ENCODE data around the gene PIH1D2. TPM values are rescaled to one million over a fixed set of nuclear protein-coding genes. Genes with fewer than 3 reads are reported as not detected.

PIH1D2 gene
- total and polyA plus RNA-seq, 2 donors (not counting 3 experiments of a cell fraction or from before 2014, with no cell fraction given), result 0.51 to 1.3 TPM

- dilution Hi-C loops (cut with MboI; ENCODE audit: extremely low pct_ligation_motif_present, low sequenced_read_pairs), result no loop called here
- POLR2A ChIA-PET, result no interaction called here
- no peak overlapping the region for H3K9ac ChIP-seq (replicated peaks; ENCODE audit: extremely low read depth, insufficient read depth, low read length)
Observed at GRCh38 chr11:112114460-112114859, 40.6 kb upstream of the PIH1D2 start.

More at GRCh38 chr11:112114460-112114859, 40.6 kb upstream of the PIH1D2 start:
- H3K79me2 ChIP-seq (ENCODE audit: control insufficient read depth, insufficient read depth, low read length), result no peaks in the 10 kb centered on the region
- FAIRE-seq (no peak), DNase-seq (ENCODE audit: low read depth, low spot score) (no peak)
- CTCF ChIA-PET, result interaction anchor here (0.5 to 6.6 kb wide), 29 partner anchors 8 to 1175 kb away, joined by 3 to 150 read pairs (median 5); partner anchors contain the start of genes BCO2, IL18, SDHD and TIMM8B
- no peaks in the 10 kb centered on the region for H3K36me3 ChIP-seq (ENCODE audit: control insufficient read depth in 2 of 2, extremely low read depth in 1 of 2, insufficient read depth in 2 of 2, low read length in 2 of 2)
- no peak overlapping the region for H2AFZ ChIP-seq (ENCODE audit: low read depth, low read length)
- no peak overlapping the region for H3K27ac ChIP-seq (ENCODE audit: insufficient read depth, low read depth, low read length)
- H4K20me1 ChIP-seq (replicated peaks; ENCODE audit: control insufficient read depth, extremely low read depth, insufficient read depth, low read length), result no peaks in the 10 kb centered on the region
- H3K27me3 ChIP-seq (ENCODE audit: control insufficient read depth in 2 of 2, insufficient read depth in 2 of 2, low read length in 2 of 2), result no peaks in the 10 kb centered on the region
- H3K4me2 ChIP-seq (ENCODE audit: insufficient read depth, low read length), result no peak overlapping the region
- peaks cover 3% of the 10 kb centered on the region for H3K4me1 ChIP-seq (ENCODE audit: control insufficient read depth, extremely low read depth, insufficient read depth, low read length)
- intact Hi-C loops (cut with micrococcal nuclease), result no loop called here
- TF ChIP-seq POLR2AphosphoS5 (IDR thresholded peaks at IDR 0.05; ENCODE audit: insufficient read depth, low read depth, low read length) (no peak), FOS (IDR thresholded peaks at IDR 0.05; ENCODE audit: borderline replicate concordance, insufficient read depth, low read length) (no peak), EZH2 (IDR thresholded peaks at IDR 0.05; ENCODE audit: borderline replicate concordance, low read depth, low read length, severe bottlenecking) (no peak), GATA2 (IDR thresholded peaks at IDR 0.05; ENCODE audit: insufficient read depth, insufficient read length, low read depth, low read length) (no peak), POLR2A (IDR thresholded peaks at IDR 0.05; ENCODE audit: low read depth, low read length) (no peak), MAX (IDR thresholded peaks at IDR 0.05; ENCODE audit: insufficient read depth, insufficient read length) (no peak), MYC (IDR thresholded peaks at IDR 0.05; ENCODE audit: low read depth, low read length) (no peak), JUN (IDR thresholded peaks at IDR 0.05; ENCODE audit: borderline replicate concordance, insufficient read depth, insufficient read length, low read depth) (no peak)
- TF ChIP-seq, protein P1, sequence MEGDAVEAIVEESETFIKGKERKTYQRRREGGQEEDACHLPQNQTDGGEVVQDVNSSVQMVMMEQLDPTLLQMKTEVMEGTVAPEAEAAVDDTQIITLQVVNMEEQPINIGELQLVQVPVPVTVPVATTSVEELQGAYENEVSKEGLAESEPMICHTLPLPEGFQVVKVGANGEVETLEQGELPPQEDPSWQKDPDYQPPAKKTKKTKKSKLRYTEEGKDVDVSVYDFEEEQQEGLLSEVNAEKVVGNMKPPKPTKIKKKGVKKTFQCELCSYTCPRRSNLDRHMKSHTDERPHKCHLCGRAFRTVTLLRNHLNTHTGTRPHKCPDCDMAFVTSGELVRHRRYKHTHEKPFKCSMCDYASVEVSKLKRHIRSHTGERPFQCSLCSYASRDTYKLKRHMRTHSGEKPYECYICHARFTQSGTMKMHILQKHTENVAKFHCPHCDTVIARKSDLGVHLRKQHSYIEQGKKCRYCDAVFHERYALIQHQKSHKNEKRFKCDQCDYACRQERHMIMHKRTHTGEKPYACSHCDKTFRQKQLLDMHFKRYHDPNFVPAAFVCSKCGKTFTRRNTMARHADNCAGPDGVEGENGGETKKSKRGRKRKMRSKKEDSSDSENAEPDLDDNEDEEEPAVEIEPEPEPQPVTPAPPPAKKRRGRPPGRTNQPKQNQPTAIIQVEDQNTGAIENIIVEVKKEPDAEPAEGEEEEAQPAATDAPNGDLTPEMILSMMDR (IDR thresholded peaks at IDR 0.05; ENCODE audit: extremely low read depth in 1 of 2, insufficient read depth in 1 of 2, low read depth in 1 of 2, low read length in 2 of 2), result no peak
- H3K9me1 ChIP-seq (replicated peaks; ENCODE audit: control insufficient read depth, extremely low read depth, insufficient read depth, low read length), result no peaks in the 10 kb centered on the region
- H3K9me3 ChIP-seq (replicated peaks; ENCODE audit: control insufficient read depth, insufficient read depth, low read length), result no peaks in the 10 kb centered on the region
- no TSS peak for BruUV-seq (replicated peaks)
- no peak overlapping the region for H3K4me3 ChIP-seq (replicated peaks in 1 of 3; ENCODE audit: insufficient read depth in 1 of 3, low read depth in 1 of 3, low read length in 3 of 3)

All from endothelial cell of umbilical vein (primary cell).